Left ventricle myocardium superior (tissue), 1 donor: ENCODE results near the gene CYB561D1. TPM values are rescaled to one million over a fixed set of nuclear protein-coding genes. Genes with fewer than 3 reads are reported as not detected.

Experiments used
- ATAC-seq: fragments of 200-7000 bp; cut with Tn5 transposase; one replicate; pipeline ENCODE4 v1.9.1; 2020; ENCODE audit warnings: mild to moderate bottlenecking, moderate library complexity
- DNase-seq: peaks from one replicate; pipeline ENCODE4 v3.0.0-alpha.2; 2020
- intact Hi-C: fragments of 100-400 bp; cut with micrococcal nuclease; formaldehyde crosslinking; loops from one replicate; pipeline ENCODE4 v1.11.0; 2022
- total RNA-seq: library from RNA; stranded (reverse); fragmentation: NEBNext Ultra II Directional; extraction: Animal tissue kit (Norgen Biotek cat#: 25700); gene quantifications from one replicate; pipeline ENCODE4 v1.2.1, GENCODE V29; 2021
- donor health status: DM: no; HTN: yes; CAD: no; lungs with severe emphysema.

CYB561D1 gene
- total RNA-seq, 1 donor from 2014 or later: 4.3 TPM

DNA sequence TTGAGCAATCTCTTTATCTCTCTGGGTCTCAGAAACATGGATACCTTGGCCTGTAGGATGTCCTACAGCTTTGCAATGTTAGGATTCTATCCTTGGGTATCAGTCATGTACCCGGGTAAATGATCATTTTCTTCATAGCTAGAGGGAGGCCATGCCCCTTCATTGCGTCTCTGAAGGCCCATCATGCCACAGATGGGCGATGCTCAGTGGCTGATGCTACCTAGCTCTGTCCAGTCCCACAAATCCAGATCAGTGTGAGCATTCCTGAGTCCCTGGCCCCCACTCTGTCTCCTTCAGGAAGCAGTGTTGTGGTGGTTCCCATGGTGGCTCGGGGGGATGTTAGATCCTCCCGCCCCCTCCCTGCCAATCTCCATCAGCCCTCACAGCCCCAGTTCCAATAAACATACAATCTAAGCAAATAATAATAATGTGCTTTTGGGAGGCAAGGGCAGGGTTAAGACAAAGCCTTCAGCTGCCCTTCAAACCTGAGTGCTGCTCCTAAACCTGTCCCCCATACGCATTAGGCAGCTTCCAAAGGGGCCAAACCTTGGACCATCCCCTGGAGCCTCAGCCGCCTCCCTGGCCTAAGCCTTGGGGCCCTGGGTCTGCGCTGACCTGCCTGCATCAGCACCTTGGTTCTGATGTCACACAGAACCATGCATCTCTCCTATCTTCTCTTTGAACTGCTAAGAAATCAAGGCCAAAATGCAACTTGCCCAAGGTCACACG, 45.1 kb downstream of the CYB561D1 start:
- intact Hi-C loops: no loop called here
- DNase-seq (no peak), ATAC-seq (no peak)

DNA sequence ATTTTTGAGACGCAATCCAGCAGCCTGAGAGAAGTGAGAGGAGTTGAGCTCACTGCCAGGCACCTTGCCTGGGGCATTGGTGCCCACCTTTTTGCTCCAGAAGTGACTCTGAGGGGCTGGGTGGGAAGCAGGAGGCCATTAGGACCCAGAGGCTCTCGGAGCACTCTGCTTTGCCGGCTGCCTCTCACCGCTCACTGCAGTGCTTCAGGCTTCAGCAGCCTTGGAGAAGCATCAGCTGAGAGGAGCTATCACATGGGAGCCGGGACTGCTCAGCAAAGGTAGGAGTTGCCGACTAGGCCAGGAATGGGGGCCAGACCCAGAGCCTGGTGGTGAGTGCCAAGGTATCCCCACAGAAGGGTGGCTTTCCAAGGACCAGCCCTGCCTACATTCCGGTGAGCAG, 45.8 kb downstream of the CYB561D1 start, which contains the start of gene GPR61:
Gene GPR61 (plus strand): TSS at position 197 of the 400 bp plus-strand sequence. CDS start 3,151 bp downstream, outside the sequence.
- ATAC-seq (no peak), DNase-seq (no peak)
- intact Hi-C loops: no loop called here

DNA sequence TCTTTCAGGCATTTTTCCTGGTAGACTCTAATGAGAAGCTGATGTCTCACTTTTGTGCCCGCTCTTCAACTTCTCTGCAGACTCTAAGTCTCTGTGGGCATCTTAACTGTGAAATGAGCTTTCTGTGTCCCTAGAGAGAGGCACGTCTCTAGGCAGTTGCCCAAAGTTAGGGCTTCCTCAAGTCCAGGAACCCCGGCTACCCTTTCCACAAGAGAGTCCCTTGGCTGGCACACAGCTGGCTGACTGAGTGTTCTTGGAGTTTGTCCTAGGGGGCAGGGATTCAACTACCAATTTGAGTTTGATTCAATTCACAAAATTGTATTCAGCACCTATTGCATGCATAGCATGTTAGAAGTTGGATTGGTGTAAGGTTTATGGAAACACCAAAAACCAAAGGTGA, 47.2 kb downstream of the CYB561D1 start:
- DNase-seq: no peak
- intact Hi-C loops: no loop called here
- no peak for ATAC-seq

DNA sequence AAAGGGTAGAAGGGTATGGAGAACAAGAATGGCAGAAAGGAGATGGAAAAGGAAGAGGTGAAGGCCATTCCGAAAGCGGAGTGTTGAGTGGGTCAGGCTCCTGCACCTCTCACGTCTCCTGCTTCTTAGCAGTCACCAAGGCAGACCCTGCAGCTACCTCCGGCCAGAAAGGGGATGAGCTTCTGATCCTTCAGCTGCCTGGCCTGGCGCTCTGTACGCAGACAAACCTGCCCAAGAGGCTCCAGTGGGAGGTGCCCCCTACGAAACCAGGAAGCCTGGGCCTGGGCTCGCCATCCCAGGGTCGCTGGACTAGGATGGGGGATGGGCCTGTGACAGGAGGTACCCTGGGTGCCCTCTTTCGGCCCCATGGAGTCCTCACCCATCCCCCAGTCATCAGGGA, 48.8 kb downstream of the CYB561D1 start:
- DNase-seq (no peak), ATAC-seq (no peak)
- intact Hi-C loops: no loop called here

DNA sequence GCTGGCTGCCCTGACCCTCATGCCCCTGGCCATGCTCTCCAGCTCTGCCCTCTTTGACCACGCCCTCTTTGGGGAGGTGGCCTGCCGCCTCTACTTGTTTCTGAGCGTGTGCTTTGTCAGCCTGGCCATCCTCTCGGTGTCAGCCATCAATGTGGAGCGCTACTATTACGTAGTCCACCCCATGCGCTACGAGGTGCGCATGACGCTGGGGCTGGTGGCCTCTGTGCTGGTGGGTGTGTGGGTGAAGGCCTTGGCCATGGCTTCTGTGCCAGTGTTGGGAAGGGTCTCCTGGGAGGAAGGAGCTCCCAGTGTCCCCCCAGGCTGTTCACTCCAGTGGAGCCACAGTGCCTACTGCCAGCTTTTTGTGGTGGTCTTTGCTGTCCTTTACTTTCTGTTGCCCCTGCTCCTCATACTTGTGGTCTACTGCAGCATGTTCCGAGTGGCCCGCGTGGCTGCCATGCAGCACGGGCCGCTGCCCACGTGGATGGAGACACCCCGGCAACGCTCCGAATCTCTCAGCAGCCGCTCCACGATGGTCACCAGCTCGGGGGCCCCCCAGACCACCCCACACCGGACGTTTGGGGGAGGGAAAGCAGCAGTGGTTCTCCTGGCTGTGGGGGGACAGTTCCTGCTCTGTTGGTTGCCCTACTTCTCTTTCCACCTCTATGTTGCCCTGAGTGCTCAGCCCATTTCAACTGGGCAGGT, 49.5 kb downstream of the CYB561D1 start:
- DNase-seq (no peak), ATAC-seq (no peak)
- intact Hi-C loops: no loop called here

DNA sequence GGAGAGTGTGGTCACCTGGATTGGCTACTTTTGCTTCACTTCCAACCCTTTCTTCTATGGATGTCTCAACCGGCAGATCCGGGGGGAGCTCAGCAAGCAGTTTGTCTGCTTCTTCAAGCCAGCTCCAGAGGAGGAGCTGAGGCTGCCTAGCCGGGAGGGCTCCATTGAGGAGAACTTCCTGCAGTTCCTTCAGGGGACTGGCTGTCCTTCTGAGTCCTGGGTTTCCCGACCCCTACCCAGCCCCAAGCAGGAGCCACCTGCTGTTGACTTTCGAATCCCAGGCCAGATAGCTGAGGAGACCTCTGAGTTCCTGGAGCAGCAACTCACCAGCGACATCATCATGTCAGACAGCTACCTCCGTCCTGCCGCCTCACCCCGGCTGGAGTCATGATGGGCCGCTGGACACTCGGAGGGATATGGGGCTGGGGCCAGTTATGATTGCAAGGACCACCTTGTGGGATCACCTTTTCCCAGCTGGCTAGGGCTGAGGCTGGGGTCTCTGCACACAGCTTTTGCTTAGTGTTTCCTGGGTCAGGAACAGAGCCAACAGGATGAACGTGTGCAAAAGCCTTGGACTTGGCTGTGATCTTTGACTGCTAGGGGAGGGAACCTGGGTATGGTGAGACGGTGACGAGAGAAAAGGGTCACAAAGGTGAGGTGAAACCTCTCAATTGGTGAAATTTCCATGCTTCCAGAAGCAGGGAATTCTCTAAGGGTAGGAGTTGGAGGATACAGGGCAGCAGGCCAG, 50.3 kb downstream of the CYB561D1 start:
- DNase-seq (no peak), ATAC-seq (no peak)
- intact Hi-C loops: no loop called here

DNA sequence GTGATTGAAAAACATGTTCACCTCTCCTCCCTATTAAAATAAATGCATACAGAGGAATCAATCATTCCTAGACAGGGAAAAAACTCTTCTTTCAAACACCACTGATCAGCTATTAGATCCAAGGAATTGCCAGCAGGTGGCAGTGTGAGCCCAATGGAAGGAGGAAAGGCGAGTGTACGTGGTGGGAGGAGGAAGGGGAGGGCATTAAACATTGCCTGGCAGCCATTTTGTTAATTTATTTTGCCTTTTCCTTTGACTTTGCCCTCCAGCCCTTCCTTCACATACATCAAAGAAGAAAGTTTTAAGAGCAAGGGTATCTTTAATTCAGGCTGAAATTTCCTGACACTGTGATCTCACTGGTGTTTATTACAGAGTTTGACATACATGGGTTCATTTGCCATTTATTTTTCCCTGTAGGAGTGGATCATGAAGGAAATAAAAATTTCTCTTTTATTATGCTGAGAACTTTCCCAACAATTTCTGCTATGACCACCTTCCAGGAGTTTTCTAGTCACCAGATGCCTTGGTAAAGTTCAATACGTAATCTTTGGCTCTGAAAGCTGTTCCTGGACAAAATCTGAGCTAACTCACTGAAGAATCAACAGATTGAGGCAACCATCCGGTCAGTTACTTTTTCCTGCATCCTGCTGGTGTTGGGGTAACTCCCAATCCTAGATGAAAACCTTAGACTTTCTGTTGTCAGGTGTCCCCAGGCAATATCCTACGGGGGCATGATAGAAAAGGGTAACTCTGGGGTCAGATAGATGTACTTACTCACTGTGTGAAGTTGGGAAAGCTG, 52.6 kb downstream of the CYB561D1 start:
- DNase-seq: peak; percentile 87
- peak; percentile 69 for ATAC-seq
- intact Hi-C loops: loop anchor here (5.0 kb wide), 2 partner anchors 96 to 226 kb away; no protein-coding TSS in a partner anchor

DNA sequence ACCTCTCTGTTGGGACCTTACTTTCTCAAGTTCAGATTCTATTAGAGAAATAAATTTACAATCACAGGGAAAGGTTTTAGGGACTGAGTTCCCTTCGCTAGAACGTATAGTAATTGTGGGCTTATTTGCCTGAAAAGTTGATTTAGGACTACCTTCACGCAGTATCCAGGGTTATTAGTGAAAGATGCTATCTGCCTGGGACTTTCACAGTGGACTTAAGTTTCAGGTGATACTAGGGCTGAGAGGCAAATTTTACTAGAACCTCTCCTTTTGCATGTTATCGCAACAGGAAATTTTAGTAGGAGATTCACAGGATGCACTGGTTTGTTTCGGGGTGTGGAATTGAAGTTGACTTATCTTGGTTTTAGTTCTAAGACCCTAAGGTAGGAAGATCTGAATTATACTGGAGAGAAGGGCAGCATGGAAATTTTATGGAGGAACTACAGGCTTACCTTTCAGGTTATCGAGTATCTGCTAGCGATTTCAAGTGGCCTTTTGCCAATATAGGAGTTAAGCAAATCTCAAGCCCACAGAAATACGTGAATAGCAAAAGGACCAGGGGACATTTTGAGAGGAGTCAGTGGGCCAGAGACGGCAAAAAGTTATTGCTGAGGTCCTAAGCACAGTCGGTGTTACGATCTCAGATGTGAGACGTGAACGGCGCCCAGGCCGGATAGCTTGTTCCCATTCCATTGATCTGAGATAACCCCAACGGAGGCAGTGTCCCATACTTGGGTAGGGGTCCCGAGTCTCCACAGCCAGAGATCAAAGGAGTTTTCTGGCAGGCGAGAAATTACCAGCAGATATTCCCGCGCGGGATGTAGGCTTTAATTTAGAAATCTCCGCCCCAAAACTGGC, 53.8 kb downstream of the CYB561D1 start:
- DNase-seq (no peak), ATAC-seq (peak; percentile 28)
- intact Hi-C loops: loop anchor here (5.0 kb wide), 2 partner anchors 95 to 225 kb away; no protein-coding TSS in a partner anchor

DNA sequence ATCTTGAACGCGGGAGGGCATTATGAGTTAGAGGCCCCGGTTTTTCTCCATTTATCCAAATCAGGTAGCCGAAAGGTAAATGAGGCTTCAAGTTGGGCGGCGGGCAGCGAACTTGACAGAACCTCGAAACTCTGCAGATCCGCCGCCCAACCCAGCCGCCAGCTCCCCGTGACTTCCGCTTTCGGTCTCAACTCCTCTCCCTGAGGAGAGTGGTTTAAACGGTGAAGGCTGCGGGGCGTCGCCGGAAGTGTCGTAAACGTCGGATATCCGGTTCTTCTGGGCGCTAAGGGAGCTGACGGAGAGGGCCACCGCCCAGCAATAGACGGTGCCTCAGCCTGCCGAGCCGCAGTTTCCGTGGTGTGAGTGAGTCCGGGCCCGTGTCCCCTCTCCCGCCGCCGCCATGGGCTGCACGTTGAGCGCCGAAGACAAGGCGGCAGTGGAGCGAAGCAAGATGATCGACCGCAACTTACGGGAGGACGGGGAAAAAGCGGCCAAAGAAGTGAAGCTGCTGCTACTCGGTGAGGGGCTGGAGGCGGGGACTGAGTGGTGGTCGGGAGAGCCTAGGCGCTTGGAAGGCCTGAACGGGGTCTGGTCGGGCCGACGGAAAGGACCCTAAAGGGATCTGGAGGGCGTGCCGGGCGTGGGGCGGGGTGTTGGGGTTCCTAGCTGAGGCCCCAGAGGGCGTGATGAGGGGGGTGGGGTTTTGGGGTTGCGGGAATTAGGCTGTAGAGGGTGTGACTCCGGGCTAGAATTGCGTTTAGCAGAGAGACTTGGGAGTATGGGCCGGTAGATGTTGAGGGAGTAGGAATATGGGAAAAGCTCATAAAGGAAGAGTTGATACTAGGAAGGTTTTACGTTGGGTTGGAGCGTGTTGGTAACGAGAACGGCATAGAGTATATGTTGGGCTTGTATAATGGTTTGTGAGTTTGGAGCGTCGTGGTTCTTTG, 54.7 kb downstream of the CYB561D1 start, which contains the start of gene GNAI3:
Gene GNAI3 (plus strand): TSS at position 295 of the 947 bp plus-strand sequence. CDS start 106 bp downstream, at position 401.
- intact Hi-C loops: loop anchor here (5.0 kb wide), 2 partner anchors 94 to 224 kb away; no protein-coding TSS in a partner anchor
- ATAC-seq: peak; percentile 97
- peak; percentile 96 for DNase-seq

Other genes starting within 250 kb of the CYB561D1 start
- gene CELSR2, start 244.6 kb upstream of the CYB561D1 start, total RNA-seq: 9.8 TPM
- gene PSRC1, start 210.9 kb upstream of the CYB561D1 start, total RNA-seq: 0.74 TPM
- 0.35 TPM for gene MYBPHL, start 187.1 kb upstream of the CYB561D1 start, total RNA-seq
- 117 TPM for gene SORT1, start 96.2 kb upstream of the CYB561D1 start, total RNA-seq
- 50.8 TPM for gene PSMA5, start 67.6 kb upstream of the CYB561D1 start, total RNA-seq
- 30.4 TPM for gene SYPL2, start 27.5 kb upstream of the CYB561D1 start, total RNA-seq
- gene ATXN7L2, start 10.2 kb upstream of the CYB561D1 start, total RNA-seq: 3.4 TPM
- 18.4 TPM for gene AMIGO1, start 15.6 kb downstream of the CYB561D1 start, total RNA-seq
- 0.07 TPM for gene GPR61, start 45.8 kb downstream of the CYB561D1 start, total RNA-seq
- gene GNAI3, start 54.5 kb downstream of the CYB561D1 start, total RNA-seq: 2.2 TPM
- gene GNAT2, start 125.5 kb downstream of the CYB561D1 start, total RNA-seq: not detected
- gene AMPD2, start 125.7 kb downstream of the CYB561D1 start, total RNA-seq: 11.0 TPM
- 46.5 TPM for gene GSTM4, start 162.0 kb downstream of the CYB561D1 start, total RNA-seq
- 83.6 TPM for gene GSTM2, start 174.0 kb downstream of the CYB561D1 start, total RNA-seq
- gene GSTM1, start 193.7 kb downstream of the CYB561D1 start, total RNA-seq: not detected
- 2.6 TPM for gene GSTM5, start 218.2 kb downstream of the CYB561D1 start, total RNA-seq
- gene GSTM3, start 246.9 kb downstream of the CYB561D1 start, total RNA-seq: 113 TPM